GM19328 (cell line): ENCODE results near the gene SPACDR.
"Not testable (repeated sequence)": the region's sequence is repeated elsewhere in the genome, so short reads cannot be mapped to it uniquely, and the experiment has no call there.

Source experiments
- ATAC-seq: cut with Tn5 transposase; IDR thresholded peaks from one replicate; pipeline ENCODE4 v1.9.1; 2021; ENCODE audit warnings: mild to moderate bottlenecking, moderate library complexity; ENCODE audit not compliant: unreplicated experiment

SPACDR gene, protein sequence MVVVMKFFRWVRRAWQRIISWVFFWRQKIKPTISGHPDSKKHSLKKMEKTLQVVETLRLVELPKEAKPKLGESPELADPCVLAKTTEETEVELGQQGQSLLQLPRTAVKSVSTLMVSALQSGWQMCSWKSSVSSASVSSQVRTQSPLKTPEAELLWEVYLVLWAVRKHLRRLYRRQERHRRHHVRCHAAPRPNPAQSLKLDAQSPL

DNA sequence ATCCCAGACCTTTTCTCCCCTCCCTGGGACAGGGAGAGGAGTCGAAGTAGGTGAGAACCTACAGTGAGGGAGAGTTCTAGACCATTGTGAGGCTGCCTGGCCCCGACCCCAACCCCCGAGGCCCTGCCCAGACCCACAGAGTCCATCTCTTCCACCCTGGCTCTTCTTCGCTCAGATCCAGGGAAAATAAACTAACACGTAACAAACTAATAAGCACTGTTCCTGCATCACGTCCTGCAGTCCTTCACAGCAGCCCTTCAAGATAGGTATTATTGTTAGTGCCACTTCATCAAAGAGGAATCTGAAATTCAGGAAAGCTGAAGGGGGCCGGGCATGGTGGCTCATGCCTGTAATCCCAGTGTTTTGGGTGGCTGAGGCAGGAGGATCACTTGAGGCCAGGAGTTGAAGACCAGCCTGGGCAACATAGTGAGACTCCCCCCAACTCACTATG, at the start of gene SPACDR:
Gene SPACDR (minus strand): TSS at position 51 of the 451 bp plus-strand sequence. CDS start 235 bp downstream, outside the sequence.
- no peak for ATAC-seq

DNA sequence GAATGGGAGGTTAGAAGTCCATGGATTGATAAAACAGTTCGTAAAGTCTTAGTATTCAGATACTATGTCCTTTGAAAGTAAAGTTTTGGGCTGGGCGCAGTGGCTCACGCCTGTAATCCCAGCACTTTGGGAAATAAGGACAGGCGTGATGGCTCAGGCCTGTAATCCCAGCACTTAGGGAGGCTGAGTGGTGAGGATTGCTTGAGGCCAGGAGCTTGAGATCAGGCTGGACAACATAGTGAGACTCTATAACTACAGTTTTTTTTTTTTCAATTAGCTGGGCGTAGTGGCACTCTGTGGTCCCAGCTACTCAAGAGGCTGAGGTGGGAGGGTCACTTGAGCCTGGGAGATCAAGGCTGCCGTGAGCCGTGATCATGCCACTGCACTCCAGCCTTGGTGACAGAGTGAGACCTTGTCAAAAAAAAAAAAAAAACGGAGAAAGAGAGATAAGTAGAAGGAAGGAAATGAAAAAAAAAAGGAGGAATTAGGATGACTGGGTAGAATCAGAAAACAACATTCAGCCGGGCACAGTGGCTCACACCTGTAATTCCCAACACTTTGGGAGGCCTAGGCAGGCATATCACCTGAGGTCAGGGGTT, 49.3 kb upstream of the SPACDR start:
- no peak for ATAC-seq

DNA sequence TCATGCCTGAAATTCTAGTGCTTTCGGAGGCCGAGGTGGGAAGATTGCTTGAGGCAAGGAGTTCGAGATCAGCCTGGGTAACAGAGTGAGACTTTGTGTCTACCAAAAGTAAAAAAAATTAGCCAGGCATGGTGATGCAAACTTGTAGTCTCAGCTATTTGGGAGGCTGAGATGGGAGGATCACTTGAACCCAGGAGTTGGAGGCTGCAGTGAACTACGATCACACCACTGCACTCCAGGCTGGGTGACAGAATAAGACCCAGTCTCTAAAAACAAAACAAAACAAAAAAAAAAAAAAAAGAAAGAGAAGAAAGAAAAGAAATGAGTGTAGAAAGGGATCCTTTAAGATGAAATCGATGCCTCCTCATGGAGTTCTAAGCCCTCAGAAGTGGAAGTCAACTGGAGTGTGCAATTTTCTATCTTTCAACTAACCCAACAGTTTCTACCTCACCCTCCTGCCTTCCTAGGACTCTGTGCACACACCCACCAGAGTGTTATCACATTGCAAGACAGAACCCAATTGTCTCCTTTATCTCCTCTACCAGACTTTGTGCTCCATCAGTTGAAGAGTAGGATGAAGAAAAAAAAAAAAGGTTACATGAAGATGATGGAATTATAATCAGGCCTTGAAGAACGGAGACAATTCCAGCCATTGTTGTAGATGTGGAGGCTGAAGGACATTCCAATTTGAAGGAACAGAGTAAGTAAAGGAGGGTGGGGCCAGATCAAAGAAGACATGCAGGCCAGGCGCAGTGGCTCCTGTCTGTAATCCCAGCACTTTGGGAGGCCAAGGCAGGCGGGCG, 46.6 kb upstream of the SPACDR start:
- ATAC-seq, result no peak

DNA sequence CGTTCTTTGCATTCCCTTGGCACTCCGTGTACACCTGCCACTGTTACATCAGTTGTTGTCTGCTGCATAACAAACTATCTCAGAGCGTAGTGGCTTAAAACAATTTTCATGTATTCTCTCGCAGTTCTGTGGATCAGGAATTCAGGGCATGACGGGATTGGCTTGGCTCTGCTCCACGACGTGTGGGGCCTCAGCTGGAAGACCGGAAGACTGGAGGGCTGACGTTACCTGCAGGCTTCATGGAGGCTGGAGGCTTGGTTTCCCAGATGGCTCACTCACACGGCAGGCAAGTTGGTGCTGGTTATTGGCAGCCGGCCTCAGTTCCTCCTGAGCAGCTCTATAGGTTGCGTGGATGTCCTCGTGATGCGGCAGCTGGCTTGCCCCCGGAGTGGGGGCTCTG, 45.2 kb upstream of the SPACDR start:
- ATAC-seq, result no peak

DNA sequence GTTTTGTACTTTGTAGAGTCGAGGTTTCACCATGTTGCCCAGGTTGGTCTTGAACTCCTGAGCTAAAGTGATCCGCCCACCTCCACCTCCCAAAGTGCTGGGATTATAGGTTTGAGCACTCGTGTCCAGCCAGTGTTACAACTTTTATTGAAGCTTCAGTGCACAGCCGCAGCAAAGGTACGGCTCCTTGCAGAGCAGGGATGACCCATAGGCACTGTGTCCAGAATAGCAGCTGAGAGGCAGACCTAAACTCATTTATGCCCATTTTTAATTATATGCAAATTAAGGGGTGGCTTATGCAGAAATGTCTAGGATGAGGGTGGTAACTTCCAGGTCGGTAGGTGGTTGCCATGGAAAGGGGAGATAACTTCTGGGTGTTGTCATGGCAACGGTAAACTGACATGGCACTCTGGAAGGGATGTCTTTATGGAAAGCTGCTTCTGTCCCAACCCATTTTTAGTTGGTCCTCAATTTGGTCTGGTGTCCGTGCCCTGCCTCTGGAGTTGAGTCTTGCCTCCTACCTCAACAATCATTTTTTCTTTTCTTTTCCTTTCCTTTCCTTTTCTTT, 42.4 kb upstream of the SPACDR start:
- ATAC-seq, result no peak

DNA sequence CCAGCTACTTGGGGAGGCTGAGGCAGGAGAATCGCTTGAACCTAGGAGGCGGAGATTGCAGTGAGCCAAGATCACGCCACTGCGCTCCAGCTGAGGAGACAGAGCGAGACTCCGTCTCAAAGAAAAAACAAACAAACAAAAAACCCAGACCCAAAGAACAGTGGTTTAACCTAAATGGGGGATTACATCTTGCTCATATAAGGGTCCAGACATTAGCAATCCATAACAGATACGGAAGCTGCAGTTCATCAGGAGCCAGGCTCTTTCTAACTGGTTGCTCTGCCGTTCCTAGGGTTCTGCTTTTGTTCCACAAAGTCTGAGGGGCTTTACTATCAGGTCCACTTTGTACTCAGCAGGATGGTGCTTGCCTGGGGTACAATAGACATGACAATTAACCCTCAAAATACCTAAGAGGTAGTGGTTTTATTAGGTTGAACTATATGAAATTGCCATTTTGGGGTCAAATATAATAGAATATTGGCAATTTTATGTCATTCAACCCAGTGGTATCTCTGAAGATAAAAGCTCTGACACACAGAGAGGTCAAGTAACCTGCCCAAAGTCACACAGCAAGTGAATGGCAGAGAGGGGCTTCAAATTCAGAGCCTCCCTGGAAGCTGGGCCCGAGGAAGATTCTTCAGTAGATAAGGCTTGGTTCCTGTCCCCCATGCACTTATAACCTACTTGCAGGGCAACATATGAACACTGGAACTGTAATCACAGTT, 41.0 kb upstream of the SPACDR start:
- ATAC-seq, result no peak

DNA sequence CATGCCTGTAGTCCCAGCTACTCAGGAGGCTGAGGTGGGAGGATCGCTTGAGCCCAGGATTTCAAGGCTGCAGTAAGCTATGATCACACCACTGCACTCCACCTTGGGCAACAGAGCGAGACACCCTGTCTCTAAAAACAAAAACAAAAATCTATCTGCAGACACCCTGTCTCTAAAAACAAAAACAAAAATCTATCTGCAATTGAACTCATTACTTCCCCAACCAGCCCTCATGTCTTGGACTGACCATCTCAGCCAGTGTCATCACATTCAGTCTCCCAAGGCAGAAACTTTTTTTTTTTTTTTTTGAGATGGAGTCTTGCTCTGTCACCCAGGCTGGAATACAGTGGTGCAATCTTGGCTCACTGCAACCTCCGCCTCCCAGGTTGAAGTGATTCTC, 40.0 kb upstream of the SPACDR start:
- ATAC-seq, result not testable (repeated sequence)

DNA sequence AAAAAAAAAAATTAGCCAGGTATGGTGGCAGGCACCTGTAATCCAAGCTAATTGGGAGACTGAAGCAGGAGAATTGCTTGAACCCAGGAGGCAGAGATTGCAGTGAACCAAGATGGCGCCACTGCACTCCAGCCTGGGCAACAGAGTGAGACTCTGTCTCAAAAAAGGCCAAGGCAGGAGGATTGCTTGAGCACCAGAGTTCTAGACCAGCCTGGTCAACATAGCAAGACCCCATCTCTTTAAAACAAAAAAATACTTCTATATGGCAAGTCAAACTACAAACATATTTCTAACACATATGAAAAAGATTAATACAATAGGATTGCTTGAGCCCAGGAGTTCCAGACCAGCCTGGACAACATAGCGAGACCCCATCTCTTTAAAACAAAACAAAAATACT, 36.7 kb upstream of the SPACDR start:
- not testable (repeated sequence) for ATAC-seq

DNA sequence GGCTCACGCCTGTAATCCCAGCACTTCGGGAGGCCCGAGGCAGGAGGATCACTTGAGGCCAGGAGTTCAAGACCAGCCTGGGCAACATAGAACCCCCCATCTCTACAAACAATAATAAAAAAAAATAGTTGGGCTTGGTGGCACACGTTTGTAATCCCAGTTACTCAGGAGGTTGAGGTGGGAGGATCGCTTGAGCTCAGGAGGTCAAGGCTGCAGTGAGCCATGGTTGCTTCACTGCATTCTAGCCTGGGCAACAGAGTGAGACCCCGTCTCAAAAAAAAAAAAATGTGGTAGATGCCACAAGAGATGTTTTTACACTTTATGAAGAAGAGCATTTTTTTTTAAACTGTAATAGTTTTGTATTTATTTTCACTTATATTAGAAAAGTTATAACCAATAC, 32.4 kb upstream of the SPACDR start:
- no peak for ATAC-seq

DNA sequence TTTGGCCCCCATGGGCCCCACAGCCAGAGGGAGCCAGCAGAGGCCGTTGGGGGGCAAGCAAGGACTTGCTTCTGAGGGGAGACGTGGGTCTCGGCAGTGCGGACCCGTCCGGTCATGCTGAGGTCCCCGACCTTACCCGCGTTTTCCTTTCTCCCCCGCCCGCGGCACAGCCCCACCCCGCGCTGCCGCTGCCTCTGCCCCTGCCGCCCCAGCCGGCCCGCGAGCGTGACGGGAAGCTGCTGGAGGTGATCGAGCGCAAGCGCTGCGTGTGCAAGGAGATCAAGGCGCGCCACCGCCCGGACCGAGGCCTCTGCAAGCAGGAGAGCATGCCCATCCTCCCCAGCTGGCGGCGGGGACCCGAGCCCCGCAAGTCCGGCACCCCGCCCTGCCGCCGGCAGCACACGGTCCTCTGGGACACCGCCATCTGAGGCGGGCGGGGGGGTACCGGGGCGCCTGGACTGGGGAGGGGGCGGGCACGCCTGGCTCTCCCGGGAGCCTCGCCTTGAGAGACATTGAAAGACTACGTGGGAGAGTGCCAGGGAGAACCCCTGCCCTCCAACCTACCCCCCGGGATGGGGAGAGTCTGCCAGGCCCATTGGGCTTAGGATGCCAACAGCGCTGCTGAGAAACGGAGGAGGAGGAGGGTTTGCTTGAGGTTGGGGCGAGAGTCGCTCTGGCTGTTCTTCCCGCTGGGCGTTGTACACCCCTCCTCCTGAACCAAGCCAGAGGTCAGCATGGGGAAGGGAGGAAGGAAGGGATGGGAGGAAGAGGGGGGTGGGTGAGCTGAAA, 29.6 kb upstream of the SPACDR start:
- ATAC-seq, result no peak

DNA sequence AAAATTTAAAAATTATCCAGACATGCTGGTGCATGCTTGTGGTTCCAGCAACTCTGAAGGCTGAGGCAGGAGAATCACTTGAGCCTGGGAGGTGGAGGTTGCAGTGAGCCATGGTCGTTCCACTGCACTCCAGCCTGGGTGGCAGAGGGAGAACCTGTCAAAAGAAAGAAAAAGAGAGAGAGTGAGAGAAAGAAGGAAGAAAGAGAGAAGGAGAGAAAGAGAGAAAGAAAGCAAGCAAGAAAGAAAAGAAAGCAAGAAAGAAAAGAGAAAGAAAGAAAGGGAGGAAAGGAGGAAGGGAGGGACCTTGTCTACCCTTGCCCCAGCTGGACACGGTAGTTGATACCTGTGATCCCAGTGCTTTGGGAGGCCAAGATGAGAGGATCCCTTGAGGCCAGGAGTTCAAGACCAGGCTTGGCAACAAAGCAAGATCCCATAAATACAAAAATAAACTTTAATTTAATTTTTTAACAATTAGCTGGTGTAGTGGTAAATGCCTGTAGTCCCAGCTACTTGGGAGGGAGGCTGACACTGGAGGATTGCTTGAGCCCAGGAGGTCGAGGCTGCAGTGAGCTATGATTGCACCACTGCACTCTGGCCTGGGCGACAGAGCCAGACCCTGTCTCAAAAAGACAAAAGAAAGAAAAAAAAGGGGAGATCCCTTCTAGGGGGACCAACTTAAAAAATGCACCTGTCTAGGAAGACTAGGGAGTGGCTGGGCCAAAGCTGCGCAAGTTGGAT, 28.8 kb upstream of the SPACDR start:
- no peak for ATAC-seq

DNA sequence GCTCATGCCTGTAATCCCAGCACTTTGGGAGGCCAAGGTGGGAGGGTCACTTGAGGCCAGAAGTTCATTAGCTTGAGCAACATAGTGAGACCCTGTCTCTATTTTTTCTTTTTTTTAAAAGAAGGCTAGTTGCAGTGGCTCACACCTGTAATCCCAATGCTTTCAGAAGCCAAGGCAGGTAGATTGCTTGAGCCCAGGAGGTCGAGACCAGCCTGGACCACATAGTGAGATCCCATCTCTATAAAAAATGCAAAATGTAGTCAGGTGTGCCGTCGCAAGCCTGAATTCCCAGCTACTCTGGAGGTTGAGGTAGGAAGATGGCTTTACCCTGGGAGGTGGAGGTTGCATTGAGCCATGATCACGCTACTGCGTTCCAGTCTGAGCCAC, 27.1 kb upstream of the SPACDR start:
- ATAC-seq, result no peak

DNA sequence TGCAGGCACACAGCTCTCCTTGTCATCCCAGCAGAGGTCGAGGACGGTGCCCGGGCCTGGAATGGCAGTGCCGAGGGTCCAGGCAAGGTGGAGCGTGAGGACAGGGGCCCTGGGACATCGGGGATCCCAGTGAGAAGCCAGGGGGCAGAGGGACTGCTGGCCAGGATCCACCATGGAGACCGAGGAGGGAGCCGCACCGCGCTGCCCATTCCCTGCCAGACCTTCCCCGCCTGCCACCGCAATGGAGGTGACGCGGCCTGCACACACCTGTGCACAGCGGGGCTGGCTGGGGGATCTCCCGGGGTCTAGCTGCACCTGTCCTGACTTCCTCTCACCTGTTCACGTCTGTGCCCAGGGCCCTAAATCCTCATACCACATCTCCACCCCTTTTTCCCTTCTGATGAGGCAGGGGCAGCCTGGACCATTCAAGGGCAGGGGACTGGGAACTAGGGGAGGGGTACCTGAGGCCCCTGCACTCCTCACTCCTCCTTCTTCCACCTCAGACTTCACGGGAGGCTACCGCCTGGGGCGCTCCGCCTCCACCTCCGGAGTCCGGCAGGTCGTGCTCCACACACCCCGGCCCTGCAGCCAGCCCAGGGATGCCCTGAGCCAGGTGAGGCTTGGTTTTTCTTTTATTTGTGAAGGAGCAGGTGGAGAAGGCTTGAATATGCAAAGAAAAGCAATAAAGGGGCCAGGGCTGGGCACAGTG, 26.6 kb upstream of the SPACDR start:
- no peak for ATAC-seq

DNA sequence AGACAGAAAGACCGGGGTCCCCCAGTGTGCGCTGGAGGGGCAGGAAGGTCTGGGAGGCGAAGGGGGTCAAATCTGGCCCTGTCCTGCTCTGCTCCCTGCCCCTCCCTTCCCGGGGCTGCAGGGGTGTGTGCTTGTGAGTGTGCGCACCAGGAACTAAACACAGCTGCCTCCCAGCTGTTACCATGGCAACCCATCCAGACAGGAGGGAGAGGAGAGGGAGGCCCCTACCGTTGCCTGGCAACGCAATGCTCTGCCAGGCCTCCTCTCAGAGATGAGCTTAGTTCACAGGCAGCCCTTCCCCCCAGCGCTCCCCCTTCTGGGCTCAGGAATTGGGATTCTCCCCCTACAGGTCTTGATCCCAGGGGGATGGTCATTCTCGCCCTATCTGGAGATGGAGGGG, 25.8 kb upstream of the SPACDR start:
- no peak for ATAC-seq

DNA sequence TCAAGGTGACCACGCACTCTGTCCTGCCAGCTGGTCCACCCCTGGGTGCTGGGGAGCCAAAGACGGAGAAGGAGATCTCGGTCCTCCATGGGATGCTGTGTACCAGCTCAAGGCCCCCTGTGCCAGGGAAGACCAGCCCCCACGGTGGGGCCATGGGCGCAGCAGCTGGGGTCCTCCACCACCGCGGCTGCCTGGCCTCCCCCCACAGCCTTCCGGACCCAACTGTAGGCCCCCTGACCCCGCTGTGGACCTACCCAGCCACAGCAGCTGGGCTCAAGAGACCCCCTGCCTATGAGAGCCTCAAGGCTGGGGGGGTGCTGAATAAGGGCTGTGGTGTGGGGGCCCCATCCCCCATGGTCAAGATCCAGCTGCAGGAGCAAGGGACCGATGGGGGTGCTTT, 25.1 kb upstream of the SPACDR start:
- ATAC-seq, result no peak

DNA sequence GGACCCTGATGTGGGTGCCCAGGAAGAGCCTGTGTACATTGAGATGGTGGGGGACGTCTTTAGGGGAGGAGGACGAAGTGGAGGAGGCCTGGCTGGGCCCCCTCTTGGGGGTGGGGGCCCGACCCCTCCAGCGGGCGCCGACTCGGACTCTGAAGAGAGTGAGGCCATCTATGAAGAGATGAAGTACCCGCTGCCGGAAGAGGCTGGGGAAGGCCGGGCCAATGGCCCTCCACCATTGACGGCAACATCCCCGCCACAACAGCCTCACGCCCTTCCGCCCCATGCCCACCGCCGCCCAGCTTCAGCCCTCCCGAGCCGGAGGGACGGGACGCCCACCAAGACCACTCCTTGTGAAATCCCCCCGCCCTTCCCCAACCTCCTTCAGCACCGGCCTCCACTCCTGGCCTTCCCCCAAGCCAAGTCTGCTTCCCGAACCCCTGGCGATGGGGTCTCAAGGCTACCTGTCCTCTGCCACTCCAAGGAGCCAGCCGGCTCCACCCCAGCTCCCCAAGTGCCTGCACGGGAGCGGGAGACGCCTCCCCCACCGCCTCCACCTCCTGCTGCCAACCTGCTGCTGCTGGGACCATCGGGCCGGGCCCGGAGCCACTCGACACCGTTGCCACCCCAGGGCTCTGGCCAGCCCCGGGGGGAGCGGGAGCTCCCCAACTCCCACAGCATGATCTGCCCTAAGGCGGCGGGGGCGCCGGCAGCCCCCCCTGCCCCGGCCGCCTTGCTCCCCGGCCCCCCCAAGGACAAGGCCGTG, 24.5 kb upstream of the SPACDR start:
- no peak for ATAC-seq

DNA sequence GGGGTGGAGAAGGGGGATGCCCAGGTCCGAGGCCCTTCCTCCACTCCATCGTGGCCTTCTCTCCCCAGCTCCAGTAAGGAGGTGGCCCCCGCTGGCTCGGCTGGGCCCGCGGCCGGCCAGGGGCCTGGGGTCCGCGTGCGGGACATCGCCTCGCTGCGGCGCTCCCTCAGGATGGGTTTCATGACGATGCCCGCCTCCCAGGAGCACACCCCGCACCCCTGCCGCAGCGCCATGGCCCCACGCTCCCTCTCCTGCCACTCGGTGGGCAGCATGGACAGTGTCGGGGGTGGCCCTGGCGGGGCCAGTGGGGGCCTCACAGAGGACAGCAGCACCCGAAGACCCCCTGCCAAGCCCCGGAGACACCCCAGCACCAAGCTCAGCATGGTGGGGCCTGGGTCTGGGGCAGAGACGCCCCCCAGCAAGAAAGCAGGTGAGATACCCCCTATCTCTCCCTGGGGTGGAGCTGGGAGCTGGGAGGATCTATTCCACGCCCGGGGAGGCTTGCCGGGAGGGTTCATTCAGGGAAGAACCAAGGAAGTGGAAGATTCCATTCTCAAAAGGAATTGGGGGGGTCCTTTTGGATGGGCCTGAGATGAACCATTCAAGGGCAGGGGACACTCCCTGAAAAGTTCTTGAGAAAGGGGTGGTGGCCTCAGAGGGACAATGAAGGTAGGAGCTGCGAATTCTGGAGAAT, 22.8 kb upstream of the SPACDR start:
- ATAC-seq, result no peak
